Aorta (tissue), 5 donors: ENCODE data around the gene ACER3. TPM values are rescaled to one million over a fixed set of nuclear protein-coding genes. Genes with fewer than 3 reads are reported as not detected.

ENCODE experiments used
- ATAC-seq: fragments of 200-7000 bp; cut with Tn5 transposase; one replicate; pipeline ENCODE4 v1.9.1; 2022; ENCODE audit warnings: moderate library complexity; ENCODE audit not compliant: low FRiP score
- DNase-seq, 2 donors: peaks; one replicate each; pipeline ENCODE4 v3.0.0-alpha.2; 2020
- H3K27ac ChIP-seq, 2 donors: one replicate each; pipeline ENCODE4 v1.5.1; 2013; ENCODE audit warnings: low read length in 2 of 2, mild to moderate bottlenecking in 2 of 2, moderate library complexity in 2 of 2, control low read depth in 1 of 2, inconsistent platforms in 1 of 2, low read depth in 1 of 2
- H3K27me3 ChIP-seq, 2 donors: one replicate each; pipeline ENCODE4 v1.6.1; 2013; ENCODE audit warnings: control low read depth in 1 of 2, low read length in 1 of 2, mild to moderate bottlenecking in 1 of 2, moderate library complexity in 1 of 2; ENCODE audit not compliant: insufficient read depth in 2 of 2, control insufficient read depth in 1 of 2
- H3K36me3 ChIP-seq, 2 donors: one replicate each; pipeline ENCODE4 v1.6.1; 2013; ENCODE audit warnings: control low read depth in 1 of 2, low read length in 1 of 2, mild to moderate bottlenecking in 1 of 2; ENCODE audit not compliant: insufficient read depth in 2 of 2, control insufficient read depth in 1 of 2
- H3K4me1 ChIP-seq, 2 donors: one replicate each; pipeline ENCODE4 v1.6.1; 2013; ENCODE audit warnings: low read length in 2 of 2, control low read depth in 1 of 2, mild to moderate bottlenecking in 1 of 2, moderate library complexity in 1 of 2; ENCODE audit not compliant: insufficient read depth in 2 of 2, control insufficient read depth in 1 of 2
- H3K4me3 ChIP-seq, 2 donors: one replicate each; pipeline ENCODE4 v1.5.1; 2013; ENCODE audit warnings: low read length in 2 of 2, control low read depth in 1 of 2, mild to moderate bottlenecking in 1 of 2
- H3K9me3 ChIP-seq: one replicate; pipeline ENCODE4 v1.6.1; 2013; ENCODE audit warnings: mild to moderate bottlenecking, low read length; ENCODE audit not compliant: control insufficient read depth
- WGBS, 2 donors: extraction: QIAGEN DNeasy Blood & Tissue Kit; methylation state at CpG; one replicate each; pipeline ENCODE4 v1.1.7; 2013; 5-methylcytosine and 5-hydroxymethylcytosine counted together
- intact Hi-C, 2 donors: fragments of 100-400 bp; cut with DNase I; formaldehyde crosslinking; loops; one replicate each; pipeline versions ENCODE4 v1.14.2 to v1.15.0; 2022
- polyA plus RNA-seq, 2 donors: library from polyadenylated mRNA; stranded (reverse); fragments of 200-250 nt; gene quantifications; one replicate each; pipeline ENCODE4 v1.2.3, GENCODE V29; 2013
- total RNA-seq, 2 donors: library from RNA; stranded (reverse); fragmentation: NEBNext Ultra II Directional; extraction: Animal tissue kit (Norgen Biotek cat#: 25700); gene quantifications; one replicate each; pipeline ENCODE4 v1.2.1, GENCODE V29; 2021
- donor health status: healthy with polysubstance abuse.
- donor health status: Bipolar disorder and iron deficiency.
- donor health status: DM: no; HTN: no; CAD: no.
- donor health status: DM: no; HTN: no; CAD: no.
- donor health status: DM: yes; HTN: yes; CAD: no.

Gene ACER3
- total and polyA plus RNA-seq, 4 donors: 3.6 to 27.3 (median 10.9) TPM

DNA sequence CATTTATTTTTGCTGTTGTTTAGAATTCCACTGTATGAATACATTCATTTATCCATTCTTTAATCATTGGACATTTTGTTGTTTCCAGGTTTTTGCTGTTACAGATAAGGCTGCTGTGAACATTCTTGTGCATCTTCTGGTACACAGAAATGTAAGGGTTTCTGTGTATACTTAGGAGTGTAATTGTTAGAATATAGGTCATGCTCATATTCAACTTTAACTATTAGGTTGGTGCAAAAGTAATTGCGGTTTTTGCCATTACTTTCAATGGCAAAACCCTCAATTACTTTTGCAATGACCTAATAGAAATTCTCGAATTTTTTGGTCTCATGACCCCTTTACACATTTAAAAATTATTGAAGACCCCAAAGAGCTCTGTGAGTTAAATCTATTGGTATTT lies 17.3 kb downstream of the ACER3 start:
- Histone ChIP-seq H3K4me1 (no peaks in the 10 kb centered on the region), H3K36me3 (no peaks in the 10 kb centered on the region), H3K27ac (no peak overlapping the region), H3K4me3 (no peak overlapping the region), H3K27me3 (no peaks in the 10 kb centered on the region), H3K9me3 (no peaks in the 10 kb centered on the region)
- WGBS, 2 donors: 93 to 96% methylated on average over 2 of the region's 2 CpGs
- ATAC-seq (no peak), DNase-seq (no peak)
- intact Hi-C loops: no loop called here

DNA sequence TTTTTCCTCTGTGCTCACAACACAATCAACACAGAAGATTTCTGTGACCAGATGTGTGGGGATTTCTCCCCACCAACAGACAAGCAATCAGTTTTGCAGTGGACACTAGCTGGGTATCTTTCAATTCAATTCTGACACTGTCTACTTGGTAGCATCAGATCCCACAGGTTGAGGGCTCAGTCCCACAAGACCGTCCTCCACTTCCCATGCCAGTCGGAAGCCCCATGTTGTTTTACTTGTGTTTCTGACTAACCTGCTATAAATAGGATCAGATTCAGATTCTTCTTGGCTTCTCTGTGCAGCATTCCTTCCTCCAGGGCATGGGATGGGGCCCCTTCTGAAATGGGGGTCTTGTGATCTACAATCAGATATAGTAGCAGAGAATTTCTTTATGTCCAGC lies 19.6 kb downstream of the ACER3 start:
- Histone ChIP-seq H3K9me3 (no peaks in the 10 kb centered on the region), H3K36me3 (no peaks in the 10 kb centered on the region), H3K4me1 (no peaks in the 10 kb centered on the region), H3K4me3 (no peak overlapping the region), H3K27ac (no peak overlapping the region), H3K27me3 (no peaks in the 10 kb centered on the region)
- intact Hi-C loops: no loop called here
- DNase-seq (no peak), ATAC-seq (no peak)
- 48 to 59% methylated on average over 2 of the region's 2 CpGs for WGBS, 2 donors

DNA sequence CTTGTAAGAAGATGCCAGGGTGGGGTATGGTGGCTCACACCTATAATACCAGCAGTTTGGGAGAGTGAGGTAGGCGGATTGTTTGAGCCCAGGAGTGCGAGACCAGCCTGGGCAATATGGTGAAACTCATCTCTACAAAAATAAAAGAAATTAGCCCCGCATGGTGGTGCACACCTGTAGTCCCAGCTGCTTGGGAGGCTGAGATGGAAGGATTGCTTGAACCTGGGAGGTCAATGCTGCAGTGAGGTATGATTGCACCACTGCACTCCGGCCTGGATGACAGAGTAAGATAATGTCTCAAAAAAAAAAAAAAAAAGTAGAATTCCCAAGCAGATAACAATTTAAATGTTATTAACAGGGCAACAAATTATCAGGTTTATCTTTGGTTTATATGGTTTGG lies 20.2 kb downstream of the ACER3 start:
- Histone ChIP-seq H3K27me3 (no peaks in the 10 kb centered on the region), H3K9me3 (no peaks in the 10 kb centered on the region), H3K27ac (no peak overlapping the region), H3K4me3 (no peak overlapping the region), H3K36me3 (no peaks in the 10 kb centered on the region), H3K4me1 (peaks cover 0 to under 1% of the 10 kb centered on the region in 2 donors)
- 97 to 100% methylated on average over 4 of the region's 4 CpGs for WGBS, 2 donors
- intact Hi-C loops: no loop called here
- DNase-seq (no peak), ATAC-seq (no peak)

DNA sequence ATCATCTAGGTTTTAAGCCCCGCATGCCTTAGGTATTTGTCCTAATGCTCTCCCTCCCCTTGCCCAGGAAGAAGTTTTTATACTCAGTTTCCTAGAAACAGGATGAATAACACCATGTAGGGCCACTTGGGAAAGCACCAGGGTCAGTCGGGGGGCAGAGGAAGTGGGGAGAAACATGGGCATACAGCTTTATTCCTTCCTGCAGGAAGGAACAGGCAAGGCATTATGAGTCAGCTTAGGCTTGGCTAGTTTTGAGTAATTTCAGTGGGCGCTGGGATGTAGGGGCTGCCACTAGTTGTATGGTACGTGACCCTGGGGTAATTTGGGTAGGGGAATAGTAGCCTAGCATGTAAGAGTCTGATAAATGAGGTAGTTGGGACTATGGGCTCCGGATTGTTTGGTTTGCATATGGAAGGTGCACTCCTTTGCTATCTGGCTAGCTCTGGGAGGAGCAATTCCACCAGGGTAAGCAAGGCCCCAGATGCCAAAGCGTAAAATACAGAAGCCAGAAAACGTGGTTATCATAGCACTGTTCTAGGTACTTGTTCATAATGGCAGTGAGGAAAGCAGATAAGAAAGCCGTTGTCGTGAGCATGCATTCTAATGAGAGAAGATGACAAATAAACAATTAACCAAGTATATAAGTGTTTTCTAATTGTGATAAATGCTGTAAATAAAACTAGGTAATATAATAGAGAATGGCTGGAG lies 24.8 kb downstream of the ACER3 start:
- no peak for ATAC-seq
- no peaks in the 10 kb centered on the region for H3K9me3 ChIP-seq
- 84 to 87% methylated on average over 9 of the region's 9 CpGs for WGBS, 2 donors
- no peak overlapping the region for H3K4me3 ChIP-seq
- H3K27me3 ChIP-seq: no peaks in the 10 kb centered on the region
- H3K27ac ChIP-seq: no peak overlapping the region
- no peaks in the 10 kb centered on the region for H3K36me3 ChIP-seq
- DNase-seq: no peak
- intact Hi-C loops: no loop called here
- peaks cover 0 to 2% of the 10 kb centered on the region in 2 donors for H3K4me1 ChIP-seq

DNA sequence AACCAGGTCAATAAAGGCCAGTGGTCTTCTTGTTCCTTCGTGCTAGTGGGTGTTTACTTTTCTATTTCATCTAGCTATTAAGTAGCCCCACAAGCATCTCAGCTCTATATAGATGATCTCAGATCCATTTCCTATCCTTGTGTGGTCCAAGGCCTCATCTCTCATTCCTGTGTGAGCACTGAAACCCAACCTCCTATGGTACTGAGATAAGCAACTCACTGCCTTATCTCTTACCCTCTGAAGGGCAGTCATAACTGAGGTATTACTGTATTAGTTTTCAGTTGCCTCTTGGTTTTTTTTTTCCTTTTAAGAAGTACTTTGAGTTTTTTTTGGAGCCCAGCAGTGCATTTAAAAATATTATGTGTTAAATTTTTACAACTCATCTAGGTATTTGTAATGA lies 28.3 kb downstream of the ACER3 start:
- H3K4me3 ChIP-seq: no peak overlapping the region
- no peaks in the 10 kb centered on the region for H3K27me3 ChIP-seq
- no peaks in the 10 kb centered on the region for H3K9me3 ChIP-seq
- DNase-seq: no peak
- no peak overlapping the region for H3K27ac ChIP-seq
- 58 to 70% methylated on average over 1 of the region's 1 CpG for WGBS, 2 donors
- H3K36me3 ChIP-seq: no peaks in the 10 kb centered on the region
- peaks cover 0 to 2% of the 10 kb centered on the region in 2 donors for H3K4me1 ChIP-seq
- intact Hi-C loops: no loop called here
- no peak for ATAC-seq

DNA sequence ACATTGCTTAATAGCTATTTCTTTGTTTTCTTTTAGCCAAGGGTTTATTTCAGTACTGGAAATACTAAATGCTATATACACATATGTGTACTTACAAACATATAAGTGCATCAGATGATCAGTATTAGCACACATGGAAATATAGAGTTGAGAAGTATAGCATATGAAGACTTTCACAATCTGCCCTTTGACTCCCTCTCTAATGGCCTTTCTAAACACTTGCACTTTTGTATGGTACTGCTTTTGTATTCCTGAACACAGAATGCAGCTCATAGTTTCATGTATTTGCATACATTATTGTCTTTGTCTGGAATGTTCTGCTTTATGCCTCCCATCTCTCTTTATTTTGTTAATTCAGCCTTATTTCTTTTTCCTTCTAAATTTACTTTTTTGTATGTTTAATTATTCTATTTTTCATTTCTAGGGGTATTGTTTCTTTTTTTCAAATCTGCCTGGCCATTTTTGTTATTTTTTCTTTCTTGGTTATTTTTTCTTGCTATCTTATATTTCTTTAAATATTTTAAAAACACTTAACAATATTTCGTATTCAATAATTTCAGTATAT lies 28.8 kb downstream of the ACER3 start:
- H3K9me3 ChIP-seq: no peaks in the 10 kb centered on the region
- WGBS, 2 donors: 97 to 98% methylated on average over 1 of the region's 1 CpG
- H3K27me3 ChIP-seq: no peaks in the 10 kb centered on the region
- no peak for ATAC-seq
- DNase-seq: no peak
- H3K4me3 ChIP-seq: no peak overlapping the region
- H3K36me3 ChIP-seq: no peaks in the 10 kb centered on the region
- intact Hi-C loops: no loop called here
- peaks cover 0 to 2% of the 10 kb centered on the region in 2 donors for H3K4me1 ChIP-seq
- no peak overlapping the region for H3K27ac ChIP-seq

DNA sequence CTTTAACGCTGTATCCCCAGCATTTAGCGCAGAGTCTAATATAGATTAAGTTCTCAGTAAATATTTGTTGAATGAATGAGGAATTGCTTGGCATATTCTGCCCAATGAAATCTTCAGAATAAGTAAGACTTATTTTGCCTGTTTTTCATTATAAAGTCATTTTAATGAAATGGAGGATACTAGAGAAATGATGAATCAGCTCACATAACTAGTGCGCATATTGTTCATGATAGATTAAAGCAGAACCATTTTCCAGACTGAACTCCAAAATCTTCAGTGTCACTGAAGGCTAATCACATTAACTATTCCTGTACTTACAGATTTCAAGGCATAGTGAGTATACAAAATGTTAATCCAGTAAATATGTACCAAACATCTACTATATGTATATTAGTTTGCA lies 29.6 kb downstream of the ACER3 start:
- Histone ChIP-seq H3K4me1 (peaks cover 0 to 2% of the 10 kb centered on the region in 2 donors), H3K27ac (no peak overlapping the region), H3K9me3 (no peaks in the 10 kb centered on the region), H3K36me3 (no peaks in the 10 kb centered on the region), H3K27me3 (no peaks in the 10 kb centered on the region), H3K4me3 (no peak overlapping the region)
- no peak for DNase-seq
- intact Hi-C loops: no loop called here
- WGBS, 2 donors: 89 to 99% methylated on average over 3 of the region's 3 CpGs
- ATAC-seq: no peak

DNA sequence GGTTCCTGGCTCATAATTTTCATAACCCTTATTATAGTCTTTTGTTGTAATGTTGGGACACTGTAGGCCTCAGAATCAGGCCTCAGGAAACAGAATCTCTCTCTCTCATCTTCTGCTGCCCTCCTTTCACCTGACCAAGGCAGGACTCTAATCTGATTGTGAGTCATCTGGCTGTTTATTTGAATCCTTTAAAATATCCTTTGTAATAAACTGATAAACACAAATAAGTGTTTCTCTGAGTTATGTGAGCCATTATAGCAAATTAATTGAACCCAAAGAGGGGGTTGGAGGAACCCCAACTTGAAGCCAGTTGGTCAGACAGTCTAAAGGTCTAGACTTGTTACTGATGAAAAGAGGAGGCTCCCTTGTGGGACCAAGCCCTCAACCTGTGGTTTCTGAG lies 30.6 kb downstream of the ACER3 start:
- DNase-seq (no peak), ATAC-seq (no peak)
- no peaks in the 10 kb centered on the region for H3K36me3 ChIP-seq
- H3K27me3 ChIP-seq: no peaks in the 10 kb centered on the region
- H3K27ac ChIP-seq: no peak overlapping the region
- H3K4me1 ChIP-seq: no peaks in the 10 kb centered on the region
- intact Hi-C loops: no loop called here
- H3K9me3 ChIP-seq: no peaks in the 10 kb centered on the region
- no peak overlapping the region for H3K4me3 ChIP-seq

DNA sequence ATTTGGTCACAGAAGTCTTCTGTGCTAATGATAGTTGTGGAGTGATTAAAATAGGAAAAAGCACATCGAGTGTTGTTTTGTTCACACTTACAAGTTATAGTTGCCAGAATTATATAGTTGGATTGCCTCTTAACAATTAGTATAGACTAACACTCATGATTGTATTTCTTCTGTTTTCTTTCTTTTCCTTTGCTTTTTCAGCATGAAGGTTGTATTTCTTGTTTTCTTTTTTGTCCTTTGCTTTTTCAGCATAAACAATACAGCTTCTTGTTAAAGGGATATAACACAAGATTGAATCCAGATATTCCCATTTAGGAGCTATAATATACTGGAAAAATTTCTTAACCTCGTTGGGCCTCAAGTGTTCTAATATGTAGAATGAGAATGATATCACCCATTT lies 31.1 kb downstream of the ACER3 start:
- no peak for ATAC-seq
- no peak overlapping the region for H3K27ac ChIP-seq

More for the DNA sequence above, 31.1 kb downstream of the ACER3 start:
- no peaks in the 10 kb centered on the region for H3K36me3 ChIP-seq
- H3K27me3 ChIP-seq: no peaks in the 10 kb centered on the region
- WGBS, 2 donors: 92 to 95% methylated on average over 2 of the region's 2 CpGs
- intact Hi-C loops: no loop called here
- no peaks in the 10 kb centered on the region for H3K4me1 ChIP-seq
- H3K4me3 ChIP-seq: no peak overlapping the region
- no peak for DNase-seq
- no peaks in the 10 kb centered on the region for H3K9me3 ChIP-seq
